HFFc6 (cell line): ENCODE measurements around the gene FANCD2OS. TPM values are rescaled to one million over a fixed set of nuclear protein-coding genes. Genes with fewer than 3 reads are reported as not detected.
A peak's percentile ranks its signal among the peaks of the same experiment; 100 is the strongest.

Source experiments
- DNase-seq: peaks from one replicate; pipeline ENCODE4 v3.0.0-alpha.2; 2018
- H3K27ac Mint-ChIP-seq: 2 replicates; pipeline ENCODE4 v1.8.0; 2020; ENCODE audit warnings: mild to moderate bottlenecking, mixed read lengths
- H3K27me3 Mint-ChIP-seq: 2 replicates; pipeline ENCODE4 v1.8.0; 2021; ENCODE audit warnings: mild to moderate bottlenecking, moderate library complexity, mixed read lengths; ENCODE audit not compliant: insufficient read depth
- H3K36me3 Mint-ChIP-seq: 2 replicates; pipeline ENCODE4 v1.8.0; 2021; ENCODE audit warnings: low read depth, mixed read lengths
- H3K4me1 Mint-ChIP-seq: 2 replicates; pipeline ENCODE4 v1.8.0; 2020; ENCODE audit warnings: low read depth, mixed read lengths
- H3K4me3 Mint-ChIP-seq: 2 replicates; pipeline ENCODE4 v1.8.0; 2020; ENCODE audit warnings: mild to moderate bottlenecking, moderate library complexity, mixed read lengths
- H3K9me3 Mint-ChIP-seq: 2 replicates; pipeline ENCODE4 v1.8.0; 2020; ENCODE audit warnings: mild to moderate bottlenecking, mixed read lengths
- long read RNA-seq: library from polyadenylated mRNA; unstranded; transcript quantifications from one replicate; pipeline ENCODE4 v2.0.0, GENCODE V29; 2019
- total RNA-seq, 6 experiments: library from RNA; stranded (reverse); fragmentation: NEBNext Ultra II Directional; extraction: Animal tissue kit (Norgen Biotek cat#: 25700); gene quantifications; 2 replicates in 1 of 6; 3 replicates in 5 of 6; pipeline ENCODE4 v1.2.3, GENCODE V29; 2021
- TF ChIP-seq, protein P1 (sequence below): fragments of 200-600 bp; sonication (generic); IDR thresholded peaks from 2 replicates; pipeline ENCODE4 v1.5.0; 2021; ENCODE audit warnings: antibody characterized with exemption, mild to moderate bottlenecking

The FANCD2OS gene, protein sequence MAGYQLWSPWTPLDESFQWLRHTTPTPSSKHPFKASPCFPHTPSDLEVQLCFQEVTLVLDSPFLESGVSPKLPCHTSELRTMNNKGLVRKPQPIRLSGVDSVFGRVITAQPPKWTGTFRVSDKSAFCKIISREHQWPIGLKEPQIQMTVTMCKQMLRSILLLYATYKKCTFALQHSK
- total RNA-seq: not detected
- long read RNA-seq, partial matches to known transcripts: 0 of 2 reads
- long read RNA-seq, other reads (novel, unspliced or antisense): 2 of 2 reads

DNA sequence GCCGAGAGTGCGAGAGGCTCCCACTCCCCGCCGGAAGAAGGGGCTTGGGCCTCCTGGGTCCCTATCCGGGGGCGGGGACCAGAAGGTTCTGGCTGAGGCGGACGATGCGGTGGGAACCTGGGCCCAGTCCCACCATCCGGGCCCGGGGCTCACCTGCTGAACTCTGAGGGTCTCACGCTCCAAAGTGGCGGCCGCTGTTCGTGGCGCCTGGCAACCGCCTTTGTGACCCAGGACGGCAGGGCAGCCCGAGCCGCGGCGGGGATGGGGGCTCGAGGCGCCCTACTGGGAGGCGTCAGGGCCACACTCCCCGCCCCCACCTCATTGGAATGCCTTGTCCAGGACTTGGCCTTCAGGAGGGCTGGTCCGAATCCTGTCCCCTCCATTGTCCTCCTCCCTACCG, at the start of gene FANCD2OS:
Gene FANCD2OS (minus strand): TSS at position 165 of the 400 bp plus-strand sequence. CDS start 3,481 bp downstream, outside the sequence.
- DNase-seq: no peak
- H3K27me3 Mint-ChIP-seq: peaks cover 2% of the 10 kb centered on the region
- no peaks in the 10 kb centered on the region for H3K36me3 Mint-ChIP-seq
- H3K4me1 Mint-ChIP-seq: no peaks in the 10 kb centered on the region
- H3K4me3 Mint-ChIP-seq: no peak within 1 kb of the TSS
- TF ChIP-seq, protein P1, sequence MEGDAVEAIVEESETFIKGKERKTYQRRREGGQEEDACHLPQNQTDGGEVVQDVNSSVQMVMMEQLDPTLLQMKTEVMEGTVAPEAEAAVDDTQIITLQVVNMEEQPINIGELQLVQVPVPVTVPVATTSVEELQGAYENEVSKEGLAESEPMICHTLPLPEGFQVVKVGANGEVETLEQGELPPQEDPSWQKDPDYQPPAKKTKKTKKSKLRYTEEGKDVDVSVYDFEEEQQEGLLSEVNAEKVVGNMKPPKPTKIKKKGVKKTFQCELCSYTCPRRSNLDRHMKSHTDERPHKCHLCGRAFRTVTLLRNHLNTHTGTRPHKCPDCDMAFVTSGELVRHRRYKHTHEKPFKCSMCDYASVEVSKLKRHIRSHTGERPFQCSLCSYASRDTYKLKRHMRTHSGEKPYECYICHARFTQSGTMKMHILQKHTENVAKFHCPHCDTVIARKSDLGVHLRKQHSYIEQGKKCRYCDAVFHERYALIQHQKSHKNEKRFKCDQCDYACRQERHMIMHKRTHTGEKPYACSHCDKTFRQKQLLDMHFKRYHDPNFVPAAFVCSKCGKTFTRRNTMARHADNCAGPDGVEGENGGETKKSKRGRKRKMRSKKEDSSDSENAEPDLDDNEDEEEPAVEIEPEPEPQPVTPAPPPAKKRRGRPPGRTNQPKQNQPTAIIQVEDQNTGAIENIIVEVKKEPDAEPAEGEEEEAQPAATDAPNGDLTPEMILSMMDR: no peak
- no peaks in the 10 kb centered on the region for H3K9me3 Mint-ChIP-seq
- H3K27ac Mint-ChIP-seq: no peak within 1 kb of the TSS

DNA sequence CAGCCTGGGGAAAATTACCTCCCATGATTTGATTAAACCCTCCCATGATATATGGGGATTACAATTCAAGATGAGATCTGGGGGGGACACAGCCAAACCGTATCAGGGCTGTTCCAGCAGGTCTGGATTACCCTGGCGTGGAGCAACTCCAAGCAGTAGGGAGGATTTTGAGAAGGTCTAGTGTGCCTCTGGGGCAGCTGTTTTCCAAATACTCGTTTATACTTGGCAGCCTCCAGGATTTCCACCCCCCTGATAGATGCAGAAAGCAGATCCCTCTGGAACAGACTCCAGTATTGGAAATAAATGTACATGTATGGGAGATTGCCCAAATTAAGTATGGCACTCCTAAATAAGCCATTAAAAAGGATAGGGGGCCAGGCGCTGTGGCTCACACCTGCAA, 49.0 kb upstream of the FANCD2OS start:
- Mint-ChIP-seq H3K27me3 (no peaks in the 10 kb centered on the region; the same call in 1 of the 2 replicates), H3K9me3 (no peaks in the 10 kb centered on the region), H3K4me3 (no peak overlapping the region), H3K27ac (no peak overlapping the region), H3K36me3 (no peaks in the 10 kb centered on the region), H3K4me1 (peaks cover 16% of the 10 kb centered on the region)
- DNase-seq: no peak
- TF ChIP-seq, protein P1: no peak

- no peak for DNase-seq
- Mint-ChIP-seq H3K4me3 (no peak overlapping the region), H3K27ac (no peak overlapping the region), H3K27me3 (no peaks in the 10 kb centered on the region), H3K4me1 (peaks cover 6% of the 10 kb centered on the region), H3K36me3 (peaks cover 12% of the 10 kb centered on the region), H3K9me3 (no peaks in the 10 kb centered on the region)
- TF ChIP-seq, protein P1: no peak
Measured at GRCh38 chr3:10155658-10156057, 47.6 kb upstream of the FANCD2OS start.

DNA sequence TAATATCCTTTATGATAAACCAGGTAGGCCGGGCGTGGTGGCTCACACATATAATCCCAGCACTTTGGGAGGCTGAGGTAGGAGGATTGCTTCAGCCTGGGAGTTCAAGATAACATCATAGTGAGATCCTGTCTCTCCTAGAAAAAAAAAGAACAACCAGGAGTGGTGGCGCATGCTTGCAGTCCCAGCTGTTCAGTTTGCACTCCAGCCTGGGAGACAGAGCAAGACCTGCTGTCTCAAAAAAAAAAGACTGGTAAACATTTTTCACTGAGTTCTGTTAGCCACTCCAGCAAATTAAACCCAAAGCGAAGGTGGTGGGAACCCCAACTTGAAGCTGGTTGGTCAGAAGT, 47.0 kb upstream of the FANCD2OS start:
- Mint-ChIP-seq H3K4me1 (peaks cover under 1% of the 10 kb centered on the region; the same call in 1 of the 2 replicates), H3K27me3 (no peaks in the 10 kb centered on the region), H3K27ac (peak overlapping the region; percentile 32; the same call in 1 of the 2 replicates), H3K36me3 (peaks cover 17% of the 10 kb centered on the region), H3K4me3 (no peak overlapping the region), H3K9me3 (no peaks in the 10 kb centered on the region)
- DNase-seq: no peak
- TF ChIP-seq, protein P1: no peak

- DNase-seq: no peak
- Mint-ChIP-seq H3K9me3 (no peaks in the 10 kb centered on the region), H3K27ac (peak overlapping the region; percentile 32; the same call in 1 of the 2 replicates), H3K36me3 (peaks cover 22% of the 10 kb centered on the region), H3K4me3 (no peak overlapping the region), H3K4me1 (no peaks in the 10 kb centered on the region), H3K27me3 (no peaks in the 10 kb centered on the region)
- TF ChIP-seq, protein P1: no peak
Measured at GRCh38 chr3:10154335-10155122, 46.5 kb upstream of the FANCD2OS start.
